ENCODE results near the gene TUB. TPM values are rescaled to one million over a fixed set of nuclear protein-coding genes. Genes with fewer than 3 reads are reported as not detected.

The TUB gene
- total and polyA plus RNA-seq, 2 donors (not counting 1 experiment from before 2014, with no cell fraction given), result 9.6 to 10.4 TPM

GRCh38 chr11:8109675-8110074 lies 28.7 kb downstream of the TUB start:
- no peaks in the 10 kb centered on the region for H3K4me1 ChIP-seq (ENCODE audit: control insufficient read depth, extremely low read depth, insufficient read depth, low read length)
- no peaks in the 10 kb centered on the region for H3K9me3 ChIP-seq (ENCODE audit: control insufficient read depth, insufficient read depth, low read depth, low read length)
- peaks cover 7% of the 10 kb centered on the region for H3K27me3 ChIP-seq (ENCODE audit: control insufficient read depth, insufficient read depth, low read length)
- no peaks in the 10 kb centered on the region for H4K20me1 ChIP-seq (ENCODE audit: control insufficient read depth, extremely low read depth, insufficient read depth, low read length)
- no peak overlapping the region for H2AFZ ChIP-seq (ENCODE audit: low read length)
- H3K4me2 ChIP-seq (ENCODE audit: extremely low read depth, insufficient read depth, low read length), result no peak overlapping the region
- no peaks in the 10 kb centered on the region for H3K36me3 ChIP-seq (ENCODE audit: control insufficient read depth, insufficient read depth, low read length)
- H3K4me3 ChIP-seq (replicated peaks in 1 of 4; ENCODE audit: control extremely low read depth in 1 of 4, insufficient read depth in 1 of 4, low read depth in 3 of 4, low read length in 4 of 4), result no peak overlapping the region
- TF ChIP-seq CTCF (conservative IDR thresholded peaks at IDR 0.05 in 1 of 2, IDR thresholded peaks at IDR 0.05 in 1 of 2; ENCODE audit: low read depth in 1 of 2, low read length in 2 of 2) (no peak), EZH2 (IDR thresholded peaks at IDR 0.05; ENCODE audit: low read length, missing control alignments) (no peak)
- no peaks in the 10 kb centered on the region for H3K79me2 ChIP-seq (ENCODE audit: control insufficient read depth, insufficient read depth, low read length)
- no peak overlapping the region for H3K27ac ChIP-seq (ENCODE audit: insufficient read depth, low read length)
- no peak for DNase-seq (ENCODE audit: low read depth in 2 of 2)
- no peak overlapping the region for H3K9ac ChIP-seq (ENCODE audit: insufficient read depth, low read length)

- no peak overlapping the region for H3K4me3 ChIP-seq (replicated peaks in 1 of 4; ENCODE audit: control extremely low read depth in 1 of 4, insufficient read depth in 1 of 4, low read depth in 3 of 4, low read length in 4 of 4)
- TF ChIP-seq EZH2 (IDR thresholded peaks at IDR 0.05; ENCODE audit: low read length, missing control alignments) (no peak), CTCF (conservative IDR thresholded peaks at IDR 0.05 in 1 of 2, IDR thresholded peaks at IDR 0.05 in 1 of 2; ENCODE audit: low read depth in 1 of 2, low read length in 2 of 2) (no peak)
- no peaks in the 10 kb centered on the region for H3K9me3 ChIP-seq (ENCODE audit: control insufficient read depth, insufficient read depth, low read depth, low read length)
- no peak overlapping the region for H2AFZ ChIP-seq (ENCODE audit: low read length)
- no peaks in the 10 kb centered on the region for H4K20me1 ChIP-seq (ENCODE audit: control insufficient read depth, extremely low read depth, insufficient read depth, low read length)
- no peaks in the 10 kb centered on the region for H3K36me3 ChIP-seq (ENCODE audit: control insufficient read depth, insufficient read depth, low read length)
- DNase-seq (ENCODE audit: low read depth in 2 of 2), result no peak
- H3K9ac ChIP-seq (ENCODE audit: insufficient read depth, low read length), result no peak overlapping the region
- no peak overlapping the region for H3K27ac ChIP-seq (ENCODE audit: insufficient read depth, low read length)
- H3K27me3 ChIP-seq (ENCODE audit: control insufficient read depth, insufficient read depth, low read length), result peaks cover 7% of the 10 kb centered on the region
- no peaks in the 10 kb centered on the region for H3K4me1 ChIP-seq (ENCODE audit: control insufficient read depth, extremely low read depth, insufficient read depth, low read length)
- no peak overlapping the region for H3K4me2 ChIP-seq (ENCODE audit: extremely low read depth, insufficient read depth, low read length)
- no peaks in the 10 kb centered on the region for H3K79me2 ChIP-seq (ENCODE audit: control insufficient read depth, insufficient read depth, low read length)
These were observed 29.4 kb downstream of the TUB start for GRCh38 chr11:8110396-8110795.

GRCh38 chr11:8111636-8112035 lies 30.6 kb downstream of the TUB start:
- peaks cover 7% of the 10 kb centered on the region for H3K27me3 ChIP-seq (ENCODE audit: control insufficient read depth, insufficient read depth, low read length)
- H3K4me2 ChIP-seq (ENCODE audit: extremely low read depth, insufficient read depth, low read length), result no peak overlapping the region

More at GRCh38 chr11:8111636-8112035, 30.6 kb downstream of the TUB start:
- H3K9me3 ChIP-seq (ENCODE audit: control insufficient read depth, insufficient read depth, low read depth, low read length), result no peaks in the 10 kb centered on the region
- no peak overlapping the region for H3K9ac ChIP-seq (ENCODE audit: insufficient read depth, low read length)
- no peak for TF ChIP-seq CTCF (conservative IDR thresholded peaks at IDR 0.05 in 1 of 2, IDR thresholded peaks at IDR 0.05 in 1 of 2; ENCODE audit: low read depth in 1 of 2, low read length in 2 of 2)
- no peak for TF ChIP-seq EZH2 (IDR thresholded peaks at IDR 0.05; ENCODE audit: low read length, missing control alignments)
- H3K27ac ChIP-seq (ENCODE audit: insufficient read depth, low read length), result no peak overlapping the region
- H3K79me2 ChIP-seq (ENCODE audit: control insufficient read depth, insufficient read depth, low read length), result no peaks in the 10 kb centered on the region
- no peaks in the 10 kb centered on the region for H3K36me3 ChIP-seq (ENCODE audit: control insufficient read depth, insufficient read depth, low read length)
- no peak overlapping the region for H3K4me3 ChIP-seq (replicated peaks in 1 of 4; ENCODE audit: control extremely low read depth in 1 of 4, insufficient read depth in 1 of 4, low read depth in 3 of 4, low read length in 4 of 4)
- H2AFZ ChIP-seq (ENCODE audit: low read length), result no peak overlapping the region
- no peaks in the 10 kb centered on the region for H3K4me1 ChIP-seq (ENCODE audit: control insufficient read depth, extremely low read depth, insufficient read depth, low read length)
- H4K20me1 ChIP-seq (ENCODE audit: control insufficient read depth, extremely low read depth, insufficient read depth, low read length), result no peaks in the 10 kb centered on the region
- no peak for DNase-seq (ENCODE audit: low read depth in 2 of 2)

Measured in fibroblast of lung (primary cell).